ENCODE data around the gene TREM2.
"Not testable (repeated sequence)": the region's sequence is repeated elsewhere in the genome, so short reads cannot be mapped to it uniquely, and the experiment has no call there.

Gene TREM2

DNA sequence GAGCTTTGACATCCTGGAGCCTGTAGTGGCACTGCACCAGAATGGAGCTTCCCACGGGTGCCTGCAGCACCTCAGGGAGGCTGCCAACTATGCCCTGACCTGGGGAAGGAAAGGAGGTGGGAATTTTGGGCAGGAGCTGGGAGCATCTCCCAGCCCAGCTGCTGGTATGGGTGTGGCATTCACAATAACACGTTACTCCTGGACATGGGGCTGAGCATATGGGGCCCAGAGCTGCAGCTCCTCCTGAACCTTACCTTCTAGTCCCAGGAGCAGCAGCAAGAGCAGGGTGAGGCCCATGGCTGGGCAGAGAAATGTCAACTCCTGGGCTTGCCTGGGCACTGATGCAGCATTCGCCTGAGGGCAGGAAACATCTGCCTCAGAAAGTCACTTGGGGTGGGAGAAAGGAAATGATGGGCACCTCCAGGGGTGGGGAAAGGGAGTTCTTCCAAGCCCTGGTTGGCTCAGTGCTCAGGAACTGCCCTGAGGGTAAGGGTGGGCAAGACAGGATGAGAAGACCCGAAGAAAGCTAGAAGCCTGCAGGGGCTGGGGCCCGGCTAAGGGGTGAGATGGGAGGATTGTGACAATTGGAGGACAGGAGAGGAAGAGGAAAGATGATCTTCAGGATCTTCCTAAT, 8.8 kb downstream of the TREM2 start, which contains the start of gene TREML1:
TREML1 (minus strand) TSS at position 356 of the 634 bp plus-strand sequence; CDS start at position 297, 59 bp downstream.
- no peak for DNase-seq (ENCODE audit: low spot score)

DNA sequence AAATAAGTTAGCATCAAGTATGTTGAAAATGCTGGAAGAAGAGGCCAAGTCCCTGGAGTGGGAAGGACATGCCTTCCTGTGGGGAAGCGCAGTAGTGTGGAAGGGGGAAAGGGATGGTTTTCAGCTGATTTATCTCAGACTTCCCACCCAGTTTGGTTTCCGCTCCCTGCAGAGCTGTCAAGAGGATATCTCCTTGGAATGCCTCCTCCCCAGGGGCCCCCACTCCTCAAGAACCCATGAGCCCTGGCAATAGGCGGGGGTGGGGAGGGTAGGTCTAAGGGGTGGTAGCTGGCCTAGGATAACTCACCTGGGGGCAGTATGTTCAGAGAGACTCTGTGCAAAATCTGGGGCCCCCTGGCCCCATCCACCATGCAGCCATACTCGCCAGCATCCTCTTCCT, 9.5 kb downstream of the TREM2 start:
- no peak for DNase-seq (ENCODE audit: low spot score)

DNA sequence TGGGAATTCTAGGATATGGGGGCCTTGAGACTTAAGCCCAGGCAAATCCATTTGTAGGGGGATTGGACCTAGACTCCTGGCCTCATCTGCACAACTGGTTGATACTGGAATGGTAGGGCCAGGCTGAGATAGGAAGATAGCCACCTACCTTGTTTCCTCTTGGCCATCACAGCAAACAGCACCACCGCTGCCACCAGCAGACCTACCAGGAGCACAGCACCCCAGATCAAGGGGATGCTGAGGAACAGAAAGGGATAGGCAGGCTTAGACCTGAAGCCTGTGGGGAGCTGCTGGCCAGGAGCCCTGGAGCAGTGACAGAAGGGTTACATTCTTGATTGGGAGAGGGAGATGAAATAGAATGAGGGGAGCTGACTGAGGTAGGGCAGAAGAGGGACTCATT, 12.2 kb downstream of the TREM2 start:
- DNase-seq (ENCODE audit: low spot score), result no peak

DNA sequence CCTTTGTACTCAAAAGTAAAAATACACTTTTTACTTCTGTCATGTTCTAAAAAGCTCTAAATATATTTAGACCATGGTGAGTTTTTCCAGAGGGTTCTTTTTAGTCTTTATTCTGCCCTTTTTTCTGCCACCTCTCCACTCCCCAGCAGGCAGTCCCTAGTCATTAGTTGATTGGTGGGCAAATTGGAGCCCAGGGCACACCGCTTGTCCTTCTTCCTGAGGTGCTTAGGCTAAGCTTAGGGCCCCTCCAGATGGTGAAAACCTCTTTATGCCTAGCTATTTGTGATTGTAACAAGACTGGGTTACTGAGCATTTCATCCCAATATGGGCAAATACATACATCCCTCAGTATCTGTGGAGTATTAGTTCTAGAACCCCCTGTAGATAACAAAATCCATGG, 15.0 kb downstream of the TREM2 start:
- no peak for DNase-seq (ENCODE audit: low spot score)

DNA sequence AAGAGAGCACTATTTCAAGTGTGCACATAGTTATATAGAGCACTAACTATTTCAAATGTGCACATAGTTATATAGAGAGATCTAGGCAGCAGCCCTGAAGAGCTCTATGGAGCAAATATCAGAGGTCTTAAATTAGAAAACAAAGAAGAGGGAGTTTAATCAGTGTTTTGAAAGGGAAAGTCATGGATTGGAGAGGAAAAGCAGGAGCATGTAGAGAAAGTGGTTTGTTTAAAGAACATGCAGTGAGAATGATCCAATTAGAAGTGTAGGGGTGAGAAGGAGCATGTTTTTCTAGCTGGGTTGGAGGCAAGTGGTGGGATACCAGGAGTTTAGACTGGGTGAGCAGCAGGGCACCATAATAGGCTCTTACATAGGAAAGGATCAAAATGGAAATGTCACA, 26.0 kb downstream of the TREM2 start:
- DNase-seq (ENCODE audit: low spot score), result no peak

DNA sequence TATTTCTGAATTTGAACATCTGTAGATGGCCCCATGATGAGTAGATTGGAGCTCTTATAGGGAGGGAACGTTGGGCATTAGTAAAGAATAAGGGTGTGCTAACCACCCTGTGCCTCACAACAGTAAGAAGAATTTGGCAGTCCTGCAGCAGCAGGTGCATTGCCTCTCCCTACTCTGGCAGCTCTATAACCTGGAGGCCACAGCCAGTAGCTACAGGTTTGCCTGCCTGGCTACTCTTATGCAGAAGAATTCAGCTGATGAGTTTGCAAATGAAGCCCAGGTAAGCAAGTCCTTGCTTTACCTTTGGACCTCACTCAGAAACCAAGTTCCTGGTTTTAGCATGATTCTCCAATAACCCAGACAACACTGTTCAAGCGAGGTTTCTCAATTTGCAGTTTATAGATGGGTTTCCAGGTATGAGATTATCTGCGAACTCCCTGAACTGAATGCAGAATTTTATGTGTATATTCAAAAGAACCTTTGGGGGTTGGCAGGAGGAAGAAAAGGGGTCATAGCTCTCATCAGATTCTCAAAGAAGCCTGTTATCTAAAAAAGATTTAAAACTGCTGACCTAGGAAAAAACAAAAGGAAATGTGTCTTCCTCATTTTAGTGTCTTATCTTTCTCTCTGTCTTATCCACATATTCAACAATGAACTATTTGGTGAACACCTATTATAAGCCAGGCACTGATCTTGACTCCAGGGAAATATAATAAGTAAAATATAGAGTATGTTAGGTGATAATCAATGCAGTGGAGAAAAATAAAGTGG, 27.7 kb downstream of the TREM2 start:
- no peak for DNase-seq (ENCODE audit: low spot score)

DNA sequence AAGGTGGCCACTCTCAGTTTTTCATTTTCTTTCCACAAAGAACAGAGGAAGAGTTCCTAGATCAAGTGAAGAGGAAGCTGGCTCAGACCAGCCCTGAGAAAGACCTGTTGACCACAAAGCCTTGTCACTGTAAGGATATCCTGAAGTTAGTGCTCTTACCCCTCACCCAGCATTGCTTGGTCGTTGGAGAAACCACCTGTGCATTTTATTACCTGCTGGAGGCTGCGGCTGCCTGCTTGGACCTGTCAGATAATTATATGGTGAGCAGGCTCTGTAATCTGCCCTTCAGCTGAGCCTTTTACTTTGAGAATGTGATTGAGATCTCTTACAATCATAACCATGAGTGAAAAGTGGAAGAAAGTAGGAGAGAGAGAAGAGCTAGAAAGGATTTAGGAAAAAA, 30.7 kb downstream of the TREM2 start:
- DNase-seq (ENCODE audit: low spot score), result no peak

DNA sequence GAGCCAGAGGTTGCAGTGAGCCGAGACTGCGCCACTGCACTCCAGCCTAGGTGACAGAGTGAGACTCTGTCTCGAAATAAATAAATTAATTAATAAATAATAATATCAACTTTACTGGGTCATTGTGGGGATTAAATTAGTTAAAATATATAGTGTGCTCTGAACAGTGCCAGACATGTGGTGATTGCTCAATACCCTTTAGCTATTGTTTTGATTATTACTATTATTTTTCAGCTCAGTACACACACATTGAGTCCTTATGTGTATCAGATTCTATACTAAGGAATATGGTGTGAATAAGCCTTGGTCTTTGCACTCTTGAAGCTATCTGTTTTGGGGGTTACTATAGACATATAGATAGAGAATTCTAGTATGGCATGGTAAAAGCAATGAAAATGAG, 37.6 kb downstream of the TREM2 start:
- DNase-seq (ENCODE audit: low spot score), result no peak

DNA sequence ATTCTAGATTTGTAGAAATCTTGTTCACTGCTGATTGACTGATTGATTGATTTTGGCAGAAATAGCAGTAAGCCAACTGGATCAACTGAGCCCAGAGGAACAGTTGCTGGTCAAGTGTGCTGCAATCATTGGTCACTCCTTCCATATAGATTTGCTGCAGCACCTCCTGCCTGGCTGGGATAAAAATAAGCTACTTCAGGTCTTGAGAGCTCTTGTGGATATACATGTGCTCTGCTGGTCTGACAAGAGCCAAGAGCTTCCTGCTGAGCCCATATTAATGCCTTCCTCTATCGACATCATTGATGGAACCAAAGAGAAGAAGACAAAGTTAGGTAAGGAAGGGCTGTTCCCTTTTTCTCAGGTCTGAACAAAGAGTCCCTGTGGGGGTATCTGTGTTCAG, 40.0 kb downstream of the TREM2 start:
- DNase-seq (ENCODE audit: low spot score), result no peak

DNA sequence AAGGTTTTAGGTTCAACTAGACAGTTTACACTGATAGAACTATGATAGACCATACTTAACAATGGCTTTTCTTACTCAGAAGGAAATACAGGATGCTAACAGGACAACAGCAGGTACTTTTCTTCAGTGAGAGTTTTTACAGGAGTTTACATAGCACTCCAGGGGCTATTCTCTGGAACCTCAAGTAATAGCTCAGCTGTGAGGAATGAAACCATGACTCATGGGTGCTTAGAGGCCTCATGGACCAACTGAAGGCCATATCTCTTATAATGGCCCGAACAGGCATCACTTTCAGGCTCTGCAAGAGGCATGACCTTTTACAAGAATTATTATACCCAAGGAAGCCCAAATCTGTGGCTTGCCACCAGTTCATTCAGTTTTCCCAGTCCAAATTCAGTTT, 40.5 kb downstream of the TREM2 start:
- DNase-seq (ENCODE audit: low spot score), result no peak

DNA sequence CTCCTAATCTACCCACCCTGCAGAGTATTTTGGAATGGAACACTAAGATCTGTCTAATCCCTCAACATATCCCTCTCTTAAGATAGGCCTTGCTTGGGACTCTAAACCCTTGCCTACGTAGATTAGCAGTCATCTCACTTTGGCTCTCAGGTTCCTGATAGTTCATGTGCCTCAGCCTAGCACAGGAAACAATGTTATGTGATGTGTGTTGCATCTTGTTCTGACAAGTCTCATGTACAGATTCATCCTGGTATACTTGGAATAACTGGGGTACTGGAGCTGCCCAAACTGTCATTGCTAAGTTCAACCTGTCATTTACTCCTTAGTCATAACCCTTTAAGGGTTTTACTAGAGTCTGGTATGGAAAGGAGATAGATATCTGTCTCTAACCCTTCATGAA, 42.9 kb downstream of the TREM2 start:
- no peak for DNase-seq (ENCODE audit: low spot score)

DNA sequence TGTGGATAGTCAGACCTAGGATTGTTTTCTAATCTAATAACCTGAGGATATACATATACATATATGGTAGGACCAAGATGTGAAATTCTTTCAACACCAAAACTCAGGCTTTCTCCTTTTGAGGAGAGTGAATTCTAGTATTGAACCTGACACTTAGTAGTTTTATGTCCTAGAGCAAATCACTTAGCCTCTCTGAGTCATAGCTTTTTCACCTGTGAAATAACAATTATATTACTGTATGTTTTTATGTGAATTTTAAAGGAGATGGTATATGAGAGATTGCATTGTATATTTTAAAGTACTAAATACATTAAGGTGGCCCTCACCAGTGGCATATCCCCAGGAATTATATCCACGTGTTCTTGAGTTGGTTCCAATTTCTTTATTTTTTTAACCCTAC, 43.4 kb downstream of the TREM2 start:
- DNase-seq (ENCODE audit: low spot score), result no peak

DNA sequence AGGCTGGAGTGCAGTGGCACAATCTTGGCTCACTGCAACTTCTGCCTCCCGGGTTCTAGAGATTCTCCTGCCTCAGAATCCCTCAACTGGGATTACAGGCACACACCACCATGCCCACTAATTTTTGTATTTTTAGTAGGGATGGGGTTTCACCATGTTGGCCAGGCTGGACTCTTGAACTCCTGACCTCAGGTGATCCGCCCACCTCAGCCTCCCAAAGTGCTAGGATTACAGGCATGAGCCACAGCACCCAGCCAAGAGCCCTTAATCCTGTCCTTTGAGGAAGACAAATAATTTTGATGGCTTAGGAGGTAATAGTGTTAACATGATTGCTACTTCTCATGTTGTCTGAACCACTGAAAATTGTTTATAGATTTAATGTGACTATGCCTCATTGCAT, 47.9 kb downstream of the TREM2 start:
- DNase-seq (ENCODE audit: low spot score), result not testable (repeated sequence)

DNA sequence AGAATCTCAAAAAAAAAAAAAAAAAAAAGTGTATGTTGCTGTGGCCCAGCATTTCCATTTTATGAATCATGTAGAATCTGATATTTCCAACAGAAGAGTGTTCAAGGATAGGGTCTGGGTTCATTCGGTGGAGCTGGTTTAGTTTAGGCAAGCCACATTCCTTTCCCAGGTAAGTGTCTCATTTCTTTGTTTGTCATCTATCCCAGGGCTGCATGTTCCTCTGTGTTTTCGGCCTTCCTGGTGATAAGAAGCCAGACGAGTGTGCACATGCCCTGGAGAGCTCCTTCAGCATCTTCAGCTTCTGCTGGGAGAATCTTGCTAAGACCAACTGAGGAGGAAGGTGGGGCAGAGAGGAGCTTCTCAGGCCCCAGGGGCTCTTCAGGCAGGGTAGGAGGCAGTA, 51.9 kb downstream of the TREM2 start:
- DNase-seq (ENCODE audit: low spot score), result no peak

Data from pons (tissue), 1 donor.